ENCODE measurements around the gene KCNJ16. TPM values are rescaled to one million over a fixed set of nuclear protein-coding genes. Genes with fewer than 3 reads are reported as not detected.

The KCNJ16 gene
- total RNA-seq, 1 donor from 2014 or later: 1.6 TPM

DNA sequence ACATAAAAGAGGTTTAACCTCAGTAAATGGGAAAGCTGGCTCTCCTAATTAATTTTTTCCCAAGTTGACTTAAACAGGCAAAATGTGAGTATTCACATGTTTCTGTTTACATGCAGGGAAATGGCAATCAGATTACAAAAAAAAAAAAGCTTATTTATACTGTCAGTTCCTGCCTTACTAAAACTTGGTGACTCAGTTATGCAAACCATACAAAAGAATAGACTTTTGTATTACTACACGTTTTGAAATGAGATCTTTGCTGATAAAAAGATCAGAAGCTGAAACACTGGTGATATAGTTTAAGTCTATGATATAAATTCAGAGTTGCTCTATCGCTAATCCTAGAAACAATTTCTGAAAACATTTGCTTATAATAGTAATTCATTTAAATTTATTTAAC, 85.0 kb downstream of the KCNJ16 start:
- Histone ChIP-seq H3K9ac (ENCODE audit: low read depth in 1 of 3, low read length in 3 of 3) (no peak overlapping the region), H3K27ac (ENCODE audit: low read depth, low read length) (no peak overlapping the region), H3K27me3 (ENCODE audit: control insufficient read depth in 3 of 3, insufficient read depth in 3 of 3, low read length in 3 of 3) (no peaks in the 10 kb centered on the region), H3K9me3 (ENCODE audit: control insufficient read depth in 3 of 3, low read length in 3 of 3) (no peaks in the 10 kb centered on the region), H3K4me1 (ENCODE audit: control insufficient read depth in 3 of 3, insufficient read depth in 3 of 3, low read length in 3 of 3) (no peaks in the 10 kb centered on the region), H3K4me3 (ENCODE audit: low read length in 3 of 3) (no peak overlapping the region), H3K36me3 (ENCODE audit: control insufficient read depth in 3 of 3, insufficient read depth in 3 of 3, low read length in 3 of 3) (no peaks in the 10 kb centered on the region)

DNA sequence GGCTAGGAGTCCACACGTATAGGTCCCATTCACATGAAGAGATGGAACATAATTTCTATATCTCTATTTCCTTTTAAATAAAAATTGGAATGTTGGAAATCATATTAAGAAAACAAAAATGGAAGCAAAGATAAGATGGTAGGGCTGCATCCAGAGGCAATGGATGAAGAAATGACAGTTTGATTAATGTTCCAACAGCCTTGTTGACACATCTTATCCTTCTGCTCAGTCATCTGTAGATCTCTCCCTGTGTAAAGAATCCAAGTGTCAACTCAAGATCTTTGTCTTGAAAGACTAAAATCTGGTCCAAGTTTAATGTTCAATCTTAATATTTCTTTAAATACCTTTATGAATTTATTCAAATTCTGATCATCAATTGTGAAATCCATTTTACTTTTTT, 86.5 kb downstream of the KCNJ16 start:
- Histone ChIP-seq H3K27me3 (ENCODE audit: control insufficient read depth in 3 of 3, insufficient read depth in 3 of 3, low read length in 3 of 3) (no peaks in the 10 kb centered on the region), H3K9me3 (ENCODE audit: control insufficient read depth in 3 of 3, low read length in 3 of 3) (no peaks in the 10 kb centered on the region), H3K36me3 (ENCODE audit: control insufficient read depth in 3 of 3, insufficient read depth in 3 of 3, low read length in 3 of 3) (no peaks in the 10 kb centered on the region), H3K4me1 (ENCODE audit: control insufficient read depth in 3 of 3, insufficient read depth in 3 of 3, low read length in 3 of 3) (no peaks in the 10 kb centered on the region), H3K9ac (ENCODE audit: low read depth in 1 of 3, low read length in 3 of 3) (no peak overlapping the region), H3K27ac (ENCODE audit: low read depth, low read length) (no peak overlapping the region), H3K4me3 (ENCODE audit: low read length in 3 of 3) (no peak overlapping the region)

DNA sequence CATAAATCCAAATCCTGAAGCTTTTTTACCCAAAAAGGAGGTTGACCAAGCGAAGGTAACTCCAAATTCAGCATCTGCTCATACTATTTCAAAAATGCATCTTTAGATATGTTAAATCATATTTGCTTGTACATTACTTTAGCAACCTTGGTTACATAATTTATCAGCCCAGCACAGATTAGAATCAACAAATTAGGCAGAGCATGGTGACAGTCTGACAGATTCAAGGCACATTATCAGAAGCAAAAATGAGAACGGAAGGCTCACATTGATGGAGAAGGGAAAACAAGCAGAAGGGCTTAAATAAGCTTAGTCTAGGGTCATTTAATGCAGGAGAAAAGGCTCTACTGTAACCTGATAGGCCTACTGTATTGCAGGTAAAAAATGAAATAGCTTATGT, 90.4 kb downstream of the KCNJ16 start:
- H3K27ac ChIP-seq (ENCODE audit: low read depth, low read length): no peak overlapping the region
- H3K36me3 ChIP-seq (ENCODE audit: control insufficient read depth in 3 of 3, insufficient read depth in 3 of 3, low read length in 3 of 3): no peaks in the 10 kb centered on the region
- H3K27me3 ChIP-seq (ENCODE audit: control insufficient read depth in 3 of 3, insufficient read depth in 3 of 3, low read length in 3 of 3): no peaks in the 10 kb centered on the region
- H3K9ac ChIP-seq (ENCODE audit: low read depth in 1 of 3, low read length in 3 of 3): no peak overlapping the region
- H3K4me3 ChIP-seq (ENCODE audit: low read length in 3 of 3): no peak overlapping the region
- no peaks in the 10 kb centered on the region for H3K9me3 ChIP-seq (ENCODE audit: control insufficient read depth in 3 of 3, low read length in 3 of 3)
- H3K4me1 ChIP-seq (ENCODE audit: control insufficient read depth in 3 of 3, insufficient read depth in 3 of 3, low read length in 3 of 3): peaks cover 7 to 9% (median 8%) of the 10 kb centered on the region in 3 donors

DNA sequence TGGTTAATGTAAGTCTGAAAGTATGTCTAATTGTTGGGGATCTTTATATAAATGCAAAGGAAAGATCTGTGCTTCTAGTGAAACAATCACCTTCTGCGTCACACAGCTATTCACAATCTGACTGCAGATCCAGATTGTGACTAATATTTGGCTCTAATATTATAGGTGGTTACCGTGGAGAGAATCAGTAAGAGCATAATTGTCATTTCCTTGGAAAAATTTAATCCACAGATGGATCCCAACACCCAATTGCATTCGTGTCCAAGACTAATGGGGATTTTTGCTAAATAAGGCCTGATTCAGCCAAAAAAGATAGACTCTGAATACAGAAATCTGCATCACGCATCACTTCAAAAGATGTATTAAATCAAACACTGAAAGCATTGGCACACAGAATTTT, 91.6 kb downstream of the KCNJ16 start:
- H3K4me3 ChIP-seq (ENCODE audit: low read length in 3 of 3): no peak overlapping the region

DNA sequence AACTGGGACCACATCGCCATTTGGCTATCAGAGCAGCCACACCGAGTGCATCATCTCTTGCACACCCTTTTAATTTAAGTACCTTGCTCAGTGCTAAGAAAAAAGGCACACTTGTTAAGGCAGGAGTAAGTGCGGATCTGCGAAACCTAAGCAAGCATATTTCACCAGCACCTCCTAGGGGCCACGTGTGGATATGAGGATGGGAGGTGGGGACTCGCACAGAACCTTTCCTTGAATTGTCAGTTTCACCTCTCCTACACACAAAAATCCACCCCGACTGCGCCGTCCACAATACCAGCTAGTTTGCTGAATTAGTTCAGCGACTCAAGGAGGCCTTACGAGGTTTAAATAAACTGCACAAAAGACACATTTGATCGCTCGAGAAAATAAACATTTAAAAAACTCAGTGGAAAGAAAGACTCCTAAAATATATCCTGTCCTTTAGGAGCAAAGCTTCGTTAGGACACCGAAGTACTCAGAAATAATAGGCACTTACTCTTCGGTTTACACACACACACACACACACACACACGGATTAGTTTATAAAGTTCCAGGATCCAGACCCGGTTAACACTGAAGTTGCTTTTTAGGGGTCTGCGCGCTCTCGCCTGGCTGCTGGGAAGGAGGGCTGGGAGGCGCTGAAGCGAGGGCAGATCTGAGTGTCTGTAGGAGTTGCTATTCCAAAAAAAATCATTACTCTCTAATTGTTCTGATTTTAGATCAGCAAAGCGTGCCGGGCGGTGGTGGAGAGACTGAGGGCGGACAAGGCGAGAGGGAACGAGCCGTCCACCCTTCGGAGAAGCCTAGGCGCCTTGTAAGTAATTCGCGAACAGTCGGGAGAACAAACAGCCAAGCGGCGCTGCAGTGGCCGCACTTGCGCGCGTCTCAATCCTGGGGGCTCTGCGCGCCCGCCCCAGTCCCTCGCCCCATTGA, 93.3 kb downstream of the KCNJ16 start:
- Histone ChIP-seq H3K27ac (ENCODE audit: low read depth, low read length) (peak overlapping the region; percentile 86), H3K4me1 (ENCODE audit: control insufficient read depth in 3 of 3, insufficient read depth in 3 of 3, low read length in 3 of 3) (peaks cover 7 to 12% (median 8%) of the 10 kb centered on the region in 3 donors), H3K4me3 (ENCODE audit: low read length in 3 of 3) (peak overlapping the region; percentile 76 to 81 (median 79)), H3K9ac (ENCODE audit: low read depth in 1 of 3, low read length in 3 of 3) (peak overlapping the region; percentile 90 to 91 (median 91)), H3K9me3 (ENCODE audit: control insufficient read depth in 3 of 3, low read length in 3 of 3) (no peaks in the 10 kb centered on the region), H3K36me3 (ENCODE audit: control insufficient read depth in 3 of 3, insufficient read depth in 3 of 3, low read length in 3 of 3) (no peaks in the 10 kb centered on the region), H3K27me3 (ENCODE audit: control insufficient read depth in 3 of 3, insufficient read depth in 3 of 3, low read length in 3 of 3) (no peaks in the 10 kb centered on the region)

More for the DNA sequence above, 91.6 kb downstream of the KCNJ16 start:
- Histone ChIP-seq H3K9ac (ENCODE audit: low read depth in 1 of 3, low read length in 3 of 3) (no peak overlapping the region), H3K27me3 (ENCODE audit: control insufficient read depth in 3 of 3, insufficient read depth in 3 of 3, low read length in 3 of 3) (no peaks in the 10 kb centered on the region), H3K9me3 (ENCODE audit: control insufficient read depth in 3 of 3, low read length in 3 of 3) (no peaks in the 10 kb centered on the region), H3K36me3 (ENCODE audit: control insufficient read depth in 3 of 3, insufficient read depth in 3 of 3, low read length in 3 of 3) (no peaks in the 10 kb centered on the region), H3K4me1 (ENCODE audit: control insufficient read depth in 3 of 3, insufficient read depth in 3 of 3, low read length in 3 of 3) (peaks cover 7 to 9% (median 8%) of the 10 kb centered on the region in 3 donors), H3K27ac (ENCODE audit: low read depth, low read length) (no peak overlapping the region)

DNA sequence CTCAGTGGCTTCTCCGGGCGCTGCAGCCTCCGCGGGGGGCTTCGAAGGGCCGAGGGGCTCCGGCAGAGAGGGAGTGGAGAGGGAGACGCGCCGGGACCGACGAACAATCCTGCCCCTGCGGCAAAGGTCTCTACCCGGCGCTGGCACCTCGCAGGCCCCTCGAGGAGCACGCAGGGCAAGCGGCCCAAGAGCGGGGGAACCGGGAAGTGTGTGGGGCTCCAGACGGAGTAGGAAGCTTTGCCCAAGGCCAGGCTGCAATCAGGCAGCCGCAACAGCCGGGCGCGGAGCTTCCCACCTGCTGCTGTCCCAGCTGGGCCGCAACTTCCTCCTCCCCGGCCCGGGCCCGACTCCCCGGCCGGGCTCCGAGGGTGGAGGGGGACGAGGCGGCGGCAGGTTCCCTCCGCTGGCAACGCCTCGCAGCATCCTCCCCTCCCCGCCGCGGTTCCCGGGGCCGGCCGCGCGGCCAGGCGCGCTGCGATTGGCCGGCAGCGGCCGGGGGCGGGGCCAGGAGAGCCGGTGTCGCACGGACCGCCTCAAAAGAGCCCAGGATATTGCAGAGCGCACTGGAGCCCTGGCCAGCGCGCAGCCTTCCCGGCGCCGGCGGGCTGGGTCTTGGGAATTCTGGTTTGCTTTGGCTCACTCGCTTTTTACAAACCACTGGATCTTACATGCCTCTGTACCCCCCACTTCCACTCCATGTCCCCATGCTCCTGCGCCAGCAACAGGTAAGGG, 94.1 kb downstream of the KCNJ16 start, which contains the start of gene KCNJ2:
Gene KCNJ2, plus strand, starts transcription at position 556 of the 732 bp plus-strand sequence. CDS start 5,508 bp downstream, outside the sequence.
- H3K27ac ChIP-seq (ENCODE audit: low read depth, low read length): peak within 1 kb of the TSS; percentile 86
- H3K9ac ChIP-seq (ENCODE audit: low read depth in 1 of 3, low read length in 3 of 3): peak within 1 kb of the TSS; percentile 91 to 92 (median 91)
- H3K9me3 ChIP-seq (ENCODE audit: control insufficient read depth in 3 of 3, low read length in 3 of 3): no peaks in the 10 kb centered on the region
- no peaks in the 10 kb centered on the region for H3K36me3 ChIP-seq (ENCODE audit: control insufficient read depth in 3 of 3, insufficient read depth in 3 of 3, low read length in 3 of 3)
- peaks cover 7 to 17% (median 8%) of the 10 kb centered on the region in 3 donors for H3K4me1 ChIP-seq (ENCODE audit: control insufficient read depth in 3 of 3, insufficient read depth in 3 of 3, low read length in 3 of 3)
- no peaks in the 10 kb centered on the region for H3K27me3 ChIP-seq (ENCODE audit: control insufficient read depth in 3 of 3, insufficient read depth in 3 of 3, low read length in 3 of 3)
- H3K4me3 ChIP-seq (ENCODE audit: low read length in 3 of 3): peak within 1 kb of the TSS; percentile 81 to 94 (median 92)

DNA sequence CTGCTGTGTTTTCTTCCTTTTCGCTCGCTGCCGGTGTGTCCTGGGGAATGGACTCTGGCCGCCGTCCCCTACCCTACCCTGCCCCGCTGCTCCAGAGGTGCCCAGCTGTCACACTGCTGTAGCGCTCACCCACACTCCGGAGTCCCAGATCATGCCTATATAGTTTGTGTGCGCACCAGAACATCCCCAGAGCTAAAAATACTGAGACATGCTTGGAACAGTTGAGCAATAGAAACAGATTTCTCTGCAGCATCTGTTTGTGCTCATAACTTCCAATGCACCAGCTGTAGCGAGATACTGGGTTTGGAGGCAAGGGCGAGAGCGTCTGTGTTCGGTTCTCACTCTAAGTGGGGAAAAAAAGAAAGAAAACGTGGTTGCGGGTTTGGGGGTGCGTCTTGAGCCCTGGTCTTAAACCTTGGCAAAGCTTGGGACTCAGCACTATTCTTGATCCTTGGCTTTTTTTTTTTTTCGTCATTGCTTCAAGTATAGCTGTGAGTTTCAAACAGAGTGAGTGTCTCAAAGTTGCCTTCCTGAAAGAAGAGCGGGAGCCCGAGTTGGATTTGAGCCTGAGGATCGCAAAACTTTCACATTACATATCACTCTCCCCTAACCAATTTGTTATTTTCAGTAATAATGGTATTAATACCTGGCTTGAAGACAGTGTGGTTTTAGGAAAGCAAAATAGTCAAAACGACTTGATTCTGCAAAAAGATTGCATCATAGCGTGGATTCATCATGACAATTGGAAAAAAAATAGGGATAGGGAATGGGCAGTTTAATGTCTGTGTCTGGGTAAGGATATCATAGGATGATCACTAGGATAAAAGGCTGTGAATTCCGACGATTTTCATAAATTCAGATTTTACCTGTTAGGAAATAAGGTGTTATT, 94.9 kb downstream of the KCNJ16 start:
- Histone ChIP-seq H3K4me3 (ENCODE audit: low read length in 3 of 3) (peak overlapping the region; percentile 81 to 94 (median 92)), H3K9ac (ENCODE audit: low read depth in 1 of 3, low read length in 3 of 3) (peak overlapping the region; percentile 80 to 92 (median 91)), H3K27me3 (ENCODE audit: control insufficient read depth in 3 of 3, insufficient read depth in 3 of 3, low read length in 3 of 3) (no peaks in the 10 kb centered on the region), H3K36me3 (ENCODE audit: control insufficient read depth in 3 of 3, insufficient read depth in 3 of 3, low read length in 3 of 3) (peaks cover 1 to 5% (median 2%) of the 10 kb centered on the region in 3 donors), H3K4me1 (ENCODE audit: control insufficient read depth in 3 of 3, insufficient read depth in 3 of 3, low read length in 3 of 3) (peaks cover 7 to 20% (median 8%) of the 10 kb centered on the region in 3 donors), H3K27ac (ENCODE audit: low read depth, low read length) (peak overlapping the region; percentile 86), H3K9me3 (ENCODE audit: control insufficient read depth in 3 of 3, low read length in 3 of 3) (no peaks in the 10 kb centered on the region)

DNA sequence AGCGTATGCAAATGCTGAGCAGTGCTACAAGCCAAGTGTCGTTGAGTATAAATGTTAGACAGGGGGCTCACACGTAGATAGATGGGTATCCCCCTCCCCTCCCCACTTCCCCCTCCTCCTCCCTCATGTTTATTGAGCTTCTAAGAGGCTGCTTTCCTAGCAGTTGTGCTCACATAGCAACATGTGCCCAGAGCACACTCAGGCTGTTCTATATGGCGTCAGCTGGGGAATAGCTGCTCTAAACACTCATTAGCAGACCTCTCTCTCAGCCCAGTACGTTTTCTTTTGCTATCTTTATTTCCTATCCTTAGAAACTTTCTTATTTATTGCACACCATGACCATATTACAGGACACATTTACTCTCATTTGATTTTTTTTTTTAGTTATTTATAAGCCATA, 96.1 kb downstream of the KCNJ16 start:
- H3K27ac ChIP-seq (ENCODE audit: low read depth, low read length): peak overlapping the region; percentile 86
- H3K9ac ChIP-seq (ENCODE audit: low read depth in 1 of 3, low read length in 3 of 3): peak overlapping the region; percentile 80 to 92 (median 91)

DNA sequence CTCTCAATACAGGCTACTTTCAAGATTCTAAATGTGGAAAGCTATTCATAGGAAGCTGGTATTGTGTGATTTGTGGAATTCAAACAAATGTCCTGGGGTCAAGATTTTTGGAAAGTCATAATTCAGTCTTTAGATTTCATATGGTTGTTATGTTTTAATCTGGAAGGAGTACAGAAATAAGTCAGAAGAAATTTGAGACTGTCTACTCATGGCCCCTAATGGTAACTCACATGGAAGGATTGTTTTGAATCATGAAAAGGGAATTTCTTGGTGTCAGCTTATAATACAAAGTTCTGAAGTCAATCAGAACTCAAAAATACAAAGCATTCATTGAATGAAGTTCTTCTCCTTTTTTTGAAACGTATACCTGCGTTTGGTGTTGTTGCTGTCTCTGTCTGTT, 97.4 kb downstream of the KCNJ16 start:
- H3K9me3 ChIP-seq (ENCODE audit: control insufficient read depth in 3 of 3, low read length in 3 of 3): no peaks in the 10 kb centered on the region
- H3K4me1 ChIP-seq (ENCODE audit: control insufficient read depth in 3 of 3, insufficient read depth in 3 of 3, low read length in 3 of 3): peaks cover 8 to 36% (median 10%) of the 10 kb centered on the region in 3 donors
- H3K36me3 ChIP-seq (ENCODE audit: control insufficient read depth in 3 of 3, insufficient read depth in 3 of 3, low read length in 3 of 3): peaks cover 15 to 30% (median 18%) of the 10 kb centered on the region in 3 donors
- H3K27ac ChIP-seq (ENCODE audit: low read depth, low read length): peak overlapping the region; percentile 86
- peak overlapping the region in 1 of 3 donors; percentile 91 for H3K9ac ChIP-seq (ENCODE audit: low read depth in 1 of 3, low read length in 3 of 3)
- no peaks in the 10 kb centered on the region for H3K27me3 ChIP-seq (ENCODE audit: control insufficient read depth in 3 of 3, insufficient read depth in 3 of 3, low read length in 3 of 3)
- H3K4me3 ChIP-seq (ENCODE audit: low read length in 3 of 3): peak overlapping the region; percentile 1 to 94 (median 38)

More for the DNA sequence above, 96.1 kb downstream of the KCNJ16 start:
- H3K4me3 ChIP-seq (ENCODE audit: low read length in 3 of 3): peak overlapping the region; percentile 81 to 94 (median 92)
- peaks cover 7 to 27% (median 8%) of the 10 kb centered on the region in 3 donors for H3K4me1 ChIP-seq (ENCODE audit: control insufficient read depth in 3 of 3, insufficient read depth in 3 of 3, low read length in 3 of 3)
- H3K27me3 ChIP-seq (ENCODE audit: control insufficient read depth in 3 of 3, insufficient read depth in 3 of 3, low read length in 3 of 3): no peaks in the 10 kb centered on the region
- no peaks in the 10 kb centered on the region for H3K9me3 ChIP-seq (ENCODE audit: control insufficient read depth in 3 of 3, low read length in 3 of 3)
- peaks cover 12 to 17% (median 14%) of the 10 kb centered on the region in 3 donors for H3K36me3 ChIP-seq (ENCODE audit: control insufficient read depth in 3 of 3, insufficient read depth in 3 of 3, low read length in 3 of 3)

All from skeletal muscle tissue (tissue), 4 donors.